Ramos (cell line): ENCODE measurements around the gene HMG20B.

Source experiments
- in situ Hi-C: fragments of 300-500 bp; cut with MboI; formaldehyde crosslinking; loops from one replicate; pipeline ENCODE4 v1.14.3; 2022; ENCODE audit warnings: low sequenced_read_pairs; ENCODE audit not compliant: unreplicated experiment

The HMG20B gene

DNA sequence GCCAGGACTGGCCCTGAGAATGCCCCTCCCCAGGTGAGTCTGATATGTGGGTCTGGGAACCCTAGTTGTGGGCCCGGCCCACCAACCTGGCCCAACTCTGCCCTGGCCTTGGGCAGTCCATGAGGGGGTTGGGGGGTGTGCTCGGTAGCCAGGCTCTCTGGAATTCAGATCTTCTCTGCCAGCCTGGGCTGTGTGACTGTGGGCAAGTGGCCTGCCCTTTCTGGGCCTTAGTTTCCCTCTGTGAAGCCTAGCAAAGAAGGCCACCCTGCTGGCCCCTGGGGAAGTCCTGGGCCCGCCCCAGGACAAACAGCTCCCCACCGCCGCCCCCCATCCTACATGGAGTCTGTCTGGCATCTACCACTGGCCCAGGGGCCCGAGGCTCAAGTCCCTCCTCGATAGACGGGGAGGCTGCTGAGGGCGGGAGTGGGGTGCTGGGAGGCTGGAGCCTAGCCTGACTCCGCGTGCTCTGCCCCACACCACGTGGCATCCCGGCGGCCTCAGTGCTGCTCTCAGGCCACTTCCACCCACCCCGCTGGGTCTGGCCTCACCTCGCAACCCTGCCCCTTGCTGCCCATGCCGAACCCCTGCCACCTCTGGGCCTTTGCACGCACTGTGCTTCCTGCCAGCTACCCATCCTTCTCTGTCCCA is 42.2 kb downstream of the HMG20B start:
- in situ Hi-C loops = loop anchor here (10.0 kb wide), 1 partner anchor 70 kb away; no protein-coding TSS in a partner anchor

DNA sequence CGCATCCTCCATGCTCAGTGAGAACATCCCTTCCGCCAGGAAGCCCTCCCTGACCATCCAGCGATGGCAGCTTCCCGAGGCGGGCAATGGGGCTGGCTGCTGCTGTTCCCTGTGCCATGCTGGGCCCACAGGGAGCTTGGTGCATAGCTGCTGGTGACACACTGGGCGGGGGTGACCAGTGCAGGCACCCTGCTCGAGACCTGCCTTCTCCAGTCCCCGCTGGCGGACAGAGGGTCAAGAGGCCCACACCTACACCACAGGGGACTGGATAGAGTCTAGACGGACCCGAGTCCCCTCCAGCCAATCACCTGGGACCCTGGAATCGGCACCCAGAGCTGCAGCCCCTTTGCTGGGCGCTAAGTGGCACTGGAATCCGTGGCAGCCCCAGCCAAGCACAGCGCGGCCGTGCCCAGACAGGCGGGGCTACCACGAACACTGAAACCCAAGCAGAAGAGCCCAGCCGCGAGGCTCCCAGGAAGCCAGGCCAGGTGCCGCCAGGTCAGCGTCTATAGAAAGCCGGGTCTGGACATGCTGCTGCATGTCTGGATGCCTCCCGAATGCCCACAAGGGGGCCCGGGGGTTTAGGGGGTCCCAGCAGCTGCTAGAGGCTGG is 42.9 kb downstream of the HMG20B start:
- in situ Hi-C loops = loop anchor here (10.0 kb wide), 1 partner anchor 71 kb away; no protein-coding TSS in a partner anchor

DNA sequence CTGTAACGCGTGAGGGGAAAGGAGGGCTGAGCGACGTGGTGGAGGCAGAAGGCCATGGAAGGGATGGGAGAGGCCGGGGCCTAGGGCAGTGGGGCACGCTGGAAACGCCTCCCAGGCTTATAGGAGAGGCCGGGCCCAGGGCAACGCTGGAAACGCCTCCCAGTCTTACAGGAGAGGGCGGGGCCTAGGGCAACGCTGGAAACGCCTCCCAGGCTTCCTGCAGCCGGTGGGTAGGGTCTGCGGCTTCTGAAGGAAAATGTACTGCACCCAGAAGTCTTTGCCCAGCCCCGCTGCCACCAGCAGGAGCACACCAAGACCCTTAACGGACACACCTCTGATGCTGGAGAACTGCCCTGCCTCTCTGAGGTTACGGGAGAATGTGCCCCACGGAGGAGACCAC is 44.7 kb downstream of the HMG20B start:
- in situ Hi-C loops = loop anchor here (10.0 kb wide), 1 partner anchor 73 kb away; no protein-coding TSS in a partner anchor

- in situ Hi-C loops = loop anchor here (10.0 kb wide), 1 partner anchor 73 kb away; no protein-coding TSS in a partner anchor
Measured at GRCh38 chr19:3618144-3618810, 45.5 kb downstream of the HMG20B start.

DNA sequence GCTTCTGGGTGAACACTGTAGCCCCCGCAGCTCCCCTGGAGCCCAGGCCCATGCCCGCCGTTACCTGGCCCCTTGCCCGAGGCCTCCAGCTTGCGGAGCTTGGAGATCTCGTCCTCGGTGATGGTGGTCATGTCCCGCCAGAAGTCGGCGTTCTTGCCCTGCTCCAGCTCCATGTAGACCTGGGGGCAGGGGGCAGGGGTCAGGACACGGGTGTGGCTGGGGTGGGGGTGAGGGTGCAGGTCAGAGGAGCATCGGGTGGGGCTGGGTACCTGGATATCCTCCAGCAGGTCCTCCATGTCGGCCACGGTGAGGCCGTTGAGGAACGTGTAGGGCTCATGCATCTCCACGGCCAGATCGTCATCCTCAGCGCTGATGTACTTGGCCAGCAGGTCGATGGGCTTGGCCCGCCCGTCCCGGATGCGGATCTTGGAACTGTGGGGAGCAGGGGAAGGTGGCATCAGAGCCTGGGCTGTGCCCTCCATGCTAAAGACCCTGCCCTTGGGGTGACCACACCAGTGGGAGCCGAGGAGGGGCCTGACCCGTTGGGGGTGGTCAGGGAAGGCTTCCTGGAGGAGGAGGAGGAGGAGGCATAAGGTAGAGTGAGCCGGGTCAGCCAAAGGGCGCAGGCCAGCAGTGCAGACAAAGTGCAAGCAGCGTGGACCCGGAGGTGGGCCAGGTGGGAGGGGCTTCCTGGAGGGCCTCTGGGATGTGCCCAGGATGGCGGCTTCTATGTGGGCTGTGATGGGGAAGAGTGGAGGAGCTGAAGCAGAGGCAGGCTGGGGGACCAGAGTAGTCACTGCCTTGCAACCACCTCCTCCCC is 46.3 kb downstream of the HMG20B start:
- in situ Hi-C loops = loop anchor here (10.0 kb wide), 1 partner anchor 74 kb away; no protein-coding TSS in a partner anchor

GRCh38 chr19:3619631-3620012 is 46.9 kb downstream of the HMG20B start:
- in situ Hi-C loops = loop anchor here (10.0 kb wide), 1 partner anchor 75 kb away; no protein-coding TSS in a partner anchor

DNA sequence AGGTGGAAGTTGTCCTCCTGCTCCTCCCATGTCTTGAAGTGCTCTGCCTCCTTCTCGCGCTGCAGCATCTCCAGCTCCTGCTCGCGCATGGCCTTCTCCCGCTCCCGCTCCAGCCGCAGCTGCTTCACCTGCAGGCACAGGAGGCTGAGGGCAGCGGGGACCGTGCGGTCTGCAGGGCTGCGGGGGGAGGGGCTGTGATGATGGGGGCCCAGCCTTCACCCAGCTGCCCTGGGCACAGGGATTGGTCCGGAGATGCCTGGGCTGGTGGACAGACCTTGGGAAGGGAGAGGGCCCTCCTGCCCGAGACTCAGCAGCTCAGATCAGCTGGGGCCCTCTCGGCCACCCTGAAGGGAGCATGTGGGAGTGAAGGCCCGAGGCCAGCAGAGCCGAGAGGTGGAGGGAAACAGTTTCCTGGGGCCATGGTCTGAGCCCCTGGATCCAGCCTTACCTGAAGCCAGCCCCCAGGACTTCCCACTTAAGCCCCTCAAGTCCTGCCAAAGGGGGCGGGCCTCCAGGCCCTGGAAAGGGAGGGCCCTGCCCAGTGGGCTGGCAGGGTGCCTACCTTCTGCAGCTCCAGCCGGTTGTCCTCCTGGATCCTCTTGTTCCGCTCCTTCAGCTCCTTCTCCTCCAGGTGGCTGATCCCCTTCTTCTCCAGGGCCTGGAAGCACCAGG is 47.5 kb downstream of the HMG20B start:
- in situ Hi-C loops = no loop called here

DNA sequence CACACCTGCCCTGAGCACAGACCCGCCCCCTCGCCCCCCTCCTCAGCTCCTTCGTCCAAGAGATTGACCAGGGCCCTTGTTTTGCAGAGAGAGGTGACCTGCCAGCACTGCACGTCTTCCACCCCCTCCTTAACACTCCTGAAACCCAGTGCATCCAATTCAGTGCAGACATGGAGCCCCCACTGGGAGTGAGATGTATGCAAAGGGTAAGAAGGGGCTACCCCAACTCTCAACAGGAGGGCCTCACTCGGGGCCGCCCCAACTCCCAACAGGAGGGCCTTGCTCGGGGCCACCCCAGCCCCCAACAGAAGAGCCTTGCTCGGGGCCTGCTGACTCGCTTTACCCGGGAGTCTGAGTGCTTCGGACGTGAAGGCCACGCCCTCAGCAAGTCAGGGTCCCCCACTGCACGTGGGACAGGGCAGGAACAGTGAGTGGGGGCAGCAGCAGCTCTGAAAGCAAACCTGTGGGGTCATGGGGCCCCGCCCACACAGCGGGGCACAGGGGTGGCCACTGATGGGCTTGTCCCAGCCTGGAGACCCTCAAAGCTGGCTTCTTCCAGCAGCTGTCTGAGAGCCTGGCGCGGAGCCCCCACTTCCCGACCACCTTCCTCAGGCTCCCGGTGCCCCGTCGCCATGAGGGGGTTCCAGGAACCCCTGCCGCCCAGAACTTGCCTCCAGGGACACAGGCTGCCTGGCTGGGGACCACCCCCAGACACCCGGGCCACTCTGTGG is 48.2 kb downstream of the HMG20B start:
- in situ Hi-C loops = no loop called here

- in situ Hi-C loops = no loop called here
Measured at GRCh38 chr19:3621689-3622088, 48.9 kb downstream of the HMG20B start.

DNA sequence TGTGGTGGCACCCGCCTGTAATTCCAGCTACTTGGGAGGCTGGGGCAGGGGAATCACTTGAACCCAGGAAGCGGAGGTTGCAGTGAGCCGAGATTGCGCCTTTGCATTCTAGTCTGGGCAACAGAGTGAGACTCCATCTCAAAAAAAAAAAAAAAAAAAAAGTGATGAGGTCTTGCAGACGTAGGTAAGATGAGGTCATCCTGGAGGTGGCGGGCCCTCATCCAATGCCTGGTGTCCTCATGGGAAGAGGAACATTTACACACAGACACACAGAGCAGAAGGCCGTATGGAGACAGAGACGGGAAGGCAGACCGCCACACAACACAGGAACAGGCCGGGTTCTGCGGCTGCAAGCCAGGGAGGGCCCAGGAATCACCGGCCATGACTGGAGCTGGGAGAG is 49.5 kb downstream of the HMG20B start:
- in situ Hi-C loops = no loop called here

GRCh38 chr19:3623716-3624115 is 51.0 kb downstream of the HMG20B start:
- in situ Hi-C loops = no loop called here

GRCh38 chr19:3625996-3626472 is 53.3 kb downstream of the HMG20B start:
- in situ Hi-C loops = no loop called here

DNA sequence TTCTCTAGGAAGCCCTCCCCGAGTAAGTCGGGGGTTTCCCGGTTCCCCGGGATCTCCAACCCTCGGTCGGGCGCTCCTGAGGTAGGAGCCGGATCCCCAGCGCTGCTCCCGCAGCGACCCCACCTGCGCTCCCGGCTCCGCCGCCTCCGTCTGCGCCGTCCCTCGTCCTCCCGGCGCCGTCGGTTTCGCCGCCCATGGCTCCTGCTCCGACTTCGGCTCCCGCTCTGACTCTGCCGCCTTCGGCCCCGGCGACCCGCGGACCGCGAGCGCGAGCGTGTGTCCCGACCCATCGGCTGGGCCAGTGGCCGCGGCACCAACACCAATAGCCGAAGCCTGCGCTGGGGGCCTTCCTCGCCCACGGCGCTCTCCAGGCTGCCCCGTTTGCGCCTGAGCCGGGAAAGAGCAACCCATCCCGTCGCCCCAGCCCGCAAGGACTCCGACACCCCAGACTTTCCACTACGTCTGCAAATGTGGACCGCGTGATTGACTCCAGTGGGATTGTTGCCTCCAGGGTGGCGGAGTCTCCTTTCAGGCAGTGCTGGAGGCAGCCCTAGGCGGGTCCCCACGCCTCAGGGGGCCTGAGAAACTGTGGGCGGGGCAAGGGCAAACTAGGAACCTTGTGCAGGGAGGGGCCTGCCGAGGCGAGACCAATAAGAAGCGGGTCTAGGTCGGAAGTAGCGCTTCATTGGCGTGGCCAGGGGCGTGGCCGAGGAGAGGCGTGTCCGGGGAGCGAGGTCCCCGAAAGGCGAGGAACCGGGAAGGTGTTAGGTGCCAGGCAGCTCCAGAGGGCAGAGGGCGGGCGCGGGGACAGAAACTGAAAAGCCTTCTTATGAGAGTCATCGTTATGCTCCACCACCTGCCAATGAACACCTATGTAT is 54.0 kb downstream of the HMG20B start, which contains the start of gene CACTIN:
TSS of gene CACTIN (minus strand) at position 318 of the 878 bp plus-strand sequence. CDS start at position 290, 28 bp downstream.
- in situ Hi-C loops = no loop called here

DNA sequence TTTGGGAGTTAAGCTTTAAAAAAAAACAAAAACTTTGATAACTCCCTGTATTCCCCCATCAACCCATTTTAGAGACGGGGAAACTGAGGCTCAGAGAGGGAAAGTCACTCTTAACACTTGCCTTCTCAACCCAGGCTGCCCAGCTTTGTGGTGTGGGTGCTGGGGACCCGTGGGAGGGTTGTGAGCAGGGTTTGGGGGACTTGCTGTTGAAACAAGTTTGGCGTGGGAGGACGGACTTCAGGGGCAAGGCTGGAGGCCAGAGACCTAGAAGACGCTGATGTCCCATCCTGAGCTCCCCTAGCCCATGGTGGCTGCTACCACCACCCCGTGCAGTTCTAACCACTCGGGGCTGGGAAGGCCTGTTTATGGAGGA is 54.6 kb downstream of the HMG20B start:
- in situ Hi-C loops = no loop called here
